Ovary (tissue), 9 donors: ENCODE results near the gene GARIN5A. TPM values are rescaled to one million over a fixed set of nuclear protein-coding genes. Genes with fewer than 3 reads are reported as not detected.

Experiments
- DNase-seq, 5 donors: peaks; one replicate each; pipeline ENCODE4 v3.0.0-alpha.2; 2019 to 2020
- H3K27ac ChIP-seq, 2 donors: fragments of 200-600 bp; one replicate each; pipeline versions ENCODE4 v1.5.1 to v1.8.0; 2019 to 2022
- H3K27me3 ChIP-seq: fragments of 200-600 bp; one replicate; pipeline ENCODE4 v1.8.0; 2022
- H3K36me3 ChIP-seq: fragments of 200-600 bp; sonication (generic); one replicate; pipeline ENCODE4 v1.5.1; 2019
- H3K4me1 ChIP-seq: one replicate; pipeline ENCODE4 v1.8.1; 2013; ENCODE audit warnings: mild to moderate bottlenecking, moderate library complexity; ENCODE audit not compliant: insufficient read depth
- H3K4me3 ChIP-seq: fragments of 200-600 bp; sonication (generic); one replicate; pipeline ENCODE4 v1.5.1; 2017
- H3K9me3 ChIP-seq, 2 donors: fragments of 200-600 bp in 1 of 2; sonication (generic) in 1 of 2; one replicate each; pipeline versions ENCODE4 v1.5.1 to v1.8.1; 2013 to 2019; ENCODE audit warnings: mild to moderate bottlenecking in 1 of 2, moderate library complexity in 1 of 2
- CTCF ChIP-seq, 3 donors: fragments of 450-650 bp in 2 of 3; fragments of 200-600 bp in 1 of 3; IDR thresholded peaks; one replicate each; pipeline versions ENCODE4 v1.5.1 to v1.8.0; 2016 to 2022; ENCODE audit warnings: antibody characterized with exemption in 3 of 3, mild to moderate bottlenecking in 1 of 3
- EP300 ChIP-seq: sonication (generic); formaldehyde crosslinking; IDR thresholded peaks from one replicate; pipeline ENCODE4 v1.6.1; 2017; ENCODE audit warnings: antibody characterized with exemption
- POLR2A ChIP-seq: fragments of 450-650 bp; IDR thresholded peaks from one replicate; pipeline ENCODE4 v1.6.1; 2017; ENCODE audit warnings: antibody characterized with exemption, mild to moderate bottlenecking, moderate library complexity
- WGBS, 3 donors: extraction: QIAGEN DNeasy Blood & Tissue Kit in 1 of 3; methylation state at CpG; one replicate each; pipeline versions ENCODE4 v1.1.5 to v1.1.7; 2013 to 2017; 5-methylcytosine and 5-hydroxymethylcytosine counted together
- intact Hi-C, 4 donors: fragments of 100-400 bp; cut with DNase I; formaldehyde crosslinking; loops; one replicate each; pipeline versions ENCODE4 v1.11.0 to v1.15.1; 2022 to 2023
- polyA plus RNA-seq, 2 donors: library from polyadenylated mRNA; stranded (reverse); fragments of 200-250 nt in 1 of 2; fragments of 350-450 nt in 1 of 2; fragmentation: Illumina TruSeq in 1 of 2; extraction: RNeasy Lipid Tissue Mini Kit (QIAGEN cat#74804) in 1 of 2; gene quantifications; one replicate each; pipeline ENCODE4 v1.2.3, GENCODE V29; 2013 to 2014
- total RNA-seq, 7 donors: library from RNA; depleted of rRNA in 2 of 7; stranded (reverse); fragments of >200 nt in 2 of 7; fragmentation: NEBNext Ultra II Directional in 3 of 7; extraction: Animal tissue kit (Norgen Biotek cat#: 25700) in 3 of 7; gene quantifications; one replicate each; pipeline versions ENCODE4 v1.1.0 to v1.2.4, GENCODE V29; 2016 to 2023
- donor health status: DM: no; HTN: no; CAD: no; lungs with moderate emphysema.
- donor health status: DM: no; HTN: no; CAD: no.
- donor health status: Bipolar disorder and iron deficiency.
- donor health status: DM: yes; HTN: yes; CAD: no.
- donor health status: DM: no; HTN: no; CAD: no.
- donor health status: DM: yes; HTN: yes; CAD: no.

GARIN5A gene
- total and polyA plus RNA-seq, 9 donors, result 0.47 to 10.3 (median 3.3) TPM

- no peak for DNase-seq
- Histone ChIP-seq H3K4me3 (no peak overlapping the region), H3K36me3 (no peaks in the 10 kb centered on the region), H3K9me3 (no peaks in the 10 kb centered on the region), H3K27me3 (no peaks in the 10 kb centered on the region), H3K4me1 (no peaks in the 10 kb centered on the region), H3K27ac (no peak overlapping the region)
- TF ChIP-seq EP300 (no peak), POLR2A (no peak), CTCF (IDR thresholded peaks at IDR 0.05) (no peak)
- WGBS, 3 donors, result 76 to 82% (median 81%) methylated on average over 18 of the region's 18 CpGs
- intact Hi-C loops, result loop anchor here in 1 of 4 donors (10.0 kb wide), 1 partner anchor 103 kb away; the partner anchor contains the start of gene NAPSA
Measured at GRCh38 chr19:50467566-50467965, 9.1 kb downstream of the GARIN5A start.

- Histone ChIP-seq H3K27ac (no peak overlapping the region), H3K9me3 (no peaks in the 10 kb centered on the region), H3K4me1 (no peaks in the 10 kb centered on the region), H3K4me3 (no peak overlapping the region), H3K36me3 (no peaks in the 10 kb centered on the region), H3K27me3 (no peaks in the 10 kb centered on the region)
- no peak for DNase-seq
- intact Hi-C loops, result loop anchor here in 1 of 4 donors (10.0 kb wide), 1 partner anchor 102 kb away; the partner anchor contains the start of gene NAPSA
- no peak for TF ChIP-seq POLR2A
- TF ChIP-seq CTCF (IDR thresholded peaks at IDR 0.05), result no peak
- no peak for TF ChIP-seq EP300
- 76 to 82% (median 81%) methylated on average over 11 of the region's 11 CpGs for WGBS, 3 donors
Measured at GRCh38 chr19:50466706-50467039, 10.0 kb downstream of the GARIN5A start.

- WGBS, 3 donors, result 52 to 59% (median 59%) methylated on average over 29 of the region's 29 CpGs
- Histone ChIP-seq H3K4me3 (no peak overlapping the region), H3K4me1 (no peaks in the 10 kb centered on the region), H3K27me3 (no peaks in the 10 kb centered on the region), H3K27ac (no peak overlapping the region), H3K9me3 (no peaks in the 10 kb centered on the region), H3K36me3 (no peaks in the 10 kb centered on the region)
- DNase-seq, result no peak
- intact Hi-C loops, result loop anchor here in 1 of 4 donors (10.0 kb wide), 1 partner anchor 101 kb away; the partner anchor contains the start of gene NAPSA
- TF ChIP-seq EP300 (no peak), CTCF (IDR thresholded peaks at IDR 0.05) (no peak), POLR2A (no peak)
Measured at GRCh38 chr19:50465986-50466705, 10.5 kb downstream of the GARIN5A start.

- H3K4me3 ChIP-seq, result no peak overlapping the region
- intact Hi-C loops, result loop anchor here in 1 of 4 donors (10.0 kb wide), 1 partner anchor 100 kb away; the partner anchor contains the start of gene NAPSA
- 79 to 90% (median 82%) methylated on average over 13 of the region's 13 CpGs for WGBS, 3 donors
- H3K36me3 ChIP-seq, result no peaks in the 10 kb centered on the region
- H3K9me3 ChIP-seq, result no peaks in the 10 kb centered on the region
- no peaks in the 10 kb centered on the region for H3K4me1 ChIP-seq
- H3K27ac ChIP-seq, result no peak overlapping the region
- no peaks in the 10 kb centered on the region for H3K27me3 ChIP-seq
- TF ChIP-seq CTCF (IDR thresholded peaks at IDR 0.05), result no peak
- TF ChIP-seq EP300, result no peak
- TF ChIP-seq POLR2A, result no peak
- DNase-seq, result no peak
Measured at GRCh38 chr19:50465000-50465399, 11.6 kb downstream of the GARIN5A start.
